Measurements from ENCODE around the gene CDKN2B.

- TF ChIP-seq CTCF (IDR thresholded peaks at IDR 0.05 in 4 of 5, conservative IDR thresholded peaks at IDR 0.05 in 1 of 5) (no peak), POLR2A (IDR thresholded peaks at IDR 0.05) (no peak)
Observed at GRCh38 chr9:21996858-21997257, 12.2 kb downstream of the CDKN2B start.
